Common myeloid progenitor, CD34-positive (primary cell): ENCODE data around the gene ANKRD50. TPM values are rescaled to one million over a fixed set of nuclear protein-coding genes. Genes with fewer than 3 reads are reported as not detected.

Experiments
- CTCF ChIA-PET: fragments of 350-600 bp; sonication (Branson Sonifier 250); formaldehyde crosslinking; loops from one replicate; lab custom pipeline; 2021; ENCODE audit warnings: antibody characterized with exemption; lab: Charles Lee
- POLR2A ChIA-PET: fragments of 350-600 bp; sonication (Branson Sonifier 250); formaldehyde crosslinking; loops from one replicate; lab custom pipeline; 2021; ENCODE audit warnings: antibody characterized with exemption; lab: Charles Lee
- DNase-seq, 3 donors: peaks; one replicate each; pipeline versions ENCODE4 v3.0.0 to v3.0.0-alpha.2; 2013
- H3K27ac ChIP-seq, 2 experiments: 1 replicate in 1 of 2; 2 replicates in 1 of 2; pipeline ENCODE4 v1.7.0; 2013; ENCODE audit warnings: inconsistent platforms in 2 of 2, low read length in 2 of 2, mild to moderate bottlenecking in 2 of 2, low read depth in 1 of 2, moderate library complexity in 1 of 2; ENCODE audit not compliant: severe bottlenecking in 2 of 2, insufficient read depth in 1 of 2, poor library complexity in 1 of 2
- H3K27me3 ChIP-seq, 5 experiments: replicated peaks in 2 of 5; 1 replicate in 3 of 5; 2 replicates in 2 of 5; pipeline versions ENCODE4 v1.6.1 to v1.7.0; 2013; ENCODE audit warnings: low read length in 4 of 5, mild to moderate bottlenecking in 2 of 5, moderate library complexity in 2 of 5, inconsistent platforms in 1 of 5; ENCODE audit not compliant: insufficient read depth in 5 of 5, control insufficient read depth in 4 of 5
- H3K36me3 ChIP-seq, 4 experiments: 1 replicate in 2 of 4; 2 replicates in 2 of 4; pipeline versions ENCODE4 v1.6.1 to v1.7.0; 2013; ENCODE audit warnings: low read length in 3 of 4, control low read depth in 1 of 4, mild to moderate bottlenecking in 1 of 4; ENCODE audit not compliant: control insufficient read depth in 4 of 4, insufficient read depth in 4 of 4
- H3K4me1 ChIP-seq, 4 experiments: 1 replicate in 3 of 4; 2 replicates in 1 of 4; pipeline versions ENCODE4 v1.6.1 to v1.7.1; 2013; ENCODE audit warnings: low read length in 3 of 4, mild to moderate bottlenecking in 3 of 4, control low read depth in 1 of 4, inconsistent platforms in 1 of 4, moderate library complexity in 1 of 4; ENCODE audit not compliant: control insufficient read depth in 4 of 4, insufficient read depth in 4 of 4; ENCODE audit errors: control extremely low read depth in 1 of 4
- H3K4me3 ChIP-seq, 7 experiments: 1 replicate in 4 of 7; 2 replicates in 3 of 7; pipeline versions ENCODE4 v1.5.1 to v1.7.0; 2013; ENCODE audit warnings: mild to moderate bottlenecking in 7 of 7, low read length in 6 of 7, moderate library complexity in 6 of 7, inconsistent platforms in 2 of 7, low read depth in 2 of 7, control low read depth in 1 of 7; ENCODE audit not compliant: insufficient read depth in 4 of 7, control insufficient read depth in 1 of 7; ENCODE audit errors: extremely low read depth in 1 of 7
- H3K9me3 ChIP-seq, 5 experiments: 1 replicate in 4 of 5; 2 replicates in 1 of 5; pipeline versions ENCODE4 v1.6.1 to v1.7.1; 2013; ENCODE audit warnings: low read length in 4 of 5, mild to moderate bottlenecking in 2 of 5, inconsistent platforms in 1 of 5, low read depth in 1 of 5, moderate library complexity in 1 of 5; ENCODE audit not compliant: control insufficient read depth in 4 of 5, insufficient read depth in 2 of 5; ENCODE audit errors: control extremely low read depth in 1 of 5
- WGBS: methylation state at CpG from one replicate; pipeline ENCODE4 v1.1.5; 2013; ENCODE audit not compliant: insufficient coverage; 5-methylcytosine and 5-hydroxymethylcytosine counted together
- polyA plus RNA-seq: library from polyadenylated mRNA; unstranded; fragments of 120-200 nt; gene quantifications from one replicate; pipeline ENCODE4 v1.2.1, GENCODE V29; 2013

Gene ANKRD50, protein sequence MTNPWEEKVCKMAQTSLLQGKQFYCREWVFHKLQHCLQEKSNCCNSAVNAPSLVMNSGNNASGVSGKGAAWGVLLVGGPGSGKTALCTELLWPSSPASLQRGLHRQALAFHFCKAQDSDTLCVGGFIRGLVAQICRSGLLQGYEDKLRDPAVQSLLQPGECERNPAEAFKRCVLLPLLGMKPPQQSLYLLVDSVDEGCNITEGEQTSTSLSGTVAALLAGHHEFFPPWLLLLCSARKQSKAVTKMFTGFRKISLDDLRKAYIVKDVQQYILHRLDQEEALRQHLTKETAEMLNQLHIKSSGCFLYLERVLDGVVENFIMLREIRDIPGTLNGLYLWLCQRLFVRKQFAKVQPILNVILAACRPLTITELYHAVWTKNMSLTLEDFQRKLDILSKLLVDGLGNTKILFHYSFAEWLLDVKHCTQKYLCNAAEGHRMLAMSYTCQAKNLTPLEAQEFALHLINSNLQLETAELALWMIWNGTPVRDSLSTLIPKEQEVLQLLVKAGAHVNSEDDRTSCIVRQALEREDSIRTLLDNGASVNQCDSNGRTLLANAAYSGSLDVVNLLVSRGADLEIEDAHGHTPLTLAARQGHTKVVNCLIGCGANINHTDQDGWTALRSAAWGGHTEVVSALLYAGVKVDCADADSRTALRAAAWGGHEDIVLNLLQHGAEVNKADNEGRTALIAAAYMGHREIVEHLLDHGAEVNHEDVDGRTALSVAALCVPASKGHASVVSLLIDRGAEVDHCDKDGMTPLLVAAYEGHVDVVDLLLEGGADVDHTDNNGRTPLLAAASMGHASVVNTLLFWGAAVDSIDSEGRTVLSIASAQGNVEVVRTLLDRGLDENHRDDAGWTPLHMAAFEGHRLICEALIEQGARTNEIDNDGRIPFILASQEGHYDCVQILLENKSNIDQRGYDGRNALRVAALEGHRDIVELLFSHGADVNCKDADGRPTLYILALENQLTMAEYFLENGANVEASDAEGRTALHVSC (N-terminal part only)
- 12.6 TPM for polyA plus RNA-seq

DNA sequence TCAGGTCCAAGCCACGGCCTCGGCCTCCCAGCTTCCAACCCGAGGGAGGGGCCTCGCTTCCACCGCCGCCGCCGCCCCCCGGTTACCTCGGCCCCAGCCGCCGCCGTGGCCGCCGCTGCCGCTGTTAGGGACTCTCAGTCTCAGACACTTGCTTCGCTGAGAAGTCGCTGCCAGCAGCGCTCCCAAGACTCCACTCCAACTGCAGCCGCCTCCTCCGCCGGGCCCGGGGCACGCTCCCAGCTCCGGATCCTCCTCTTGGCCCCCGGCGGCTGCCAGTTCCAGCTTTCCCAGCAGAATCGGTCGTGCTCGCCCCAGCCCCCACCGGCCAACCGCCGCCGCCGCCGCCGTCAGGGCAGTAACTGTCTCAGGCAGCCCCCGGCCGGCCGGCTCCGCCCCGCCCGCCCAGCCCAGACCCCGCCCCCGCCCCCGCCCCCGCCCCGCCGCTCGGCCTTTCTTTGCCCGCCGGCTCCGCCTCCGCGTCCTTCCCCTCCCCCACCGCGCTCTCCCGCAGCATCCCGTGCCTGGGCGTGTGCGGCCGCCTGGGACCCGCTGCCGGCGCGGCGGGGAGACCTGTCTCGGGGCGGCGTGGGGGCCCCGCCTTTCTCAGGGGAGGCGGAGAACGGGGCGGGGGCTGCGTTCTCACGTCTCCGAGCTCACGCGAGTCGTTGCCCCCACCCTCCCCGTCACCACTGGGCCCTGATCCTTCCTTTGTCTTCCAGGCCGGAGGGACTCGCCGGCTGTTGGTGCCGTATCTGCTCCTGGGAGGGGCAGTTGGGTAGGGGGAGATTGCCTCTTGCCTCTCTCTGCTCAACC is at the start of gene ANKRD50:
ANKRD50 (minus strand) TSS at position 361 of the 813 bp plus-strand sequence. CDS start 2,221 bp downstream, outside the sequence.
- POLR2A ChIA-PET = no interaction called here
- Histone ChIP-seq H3K4me1 (peaks cover 17 to 48% (median 33%) of the 10 kb centered on the region in 4 experiments), H3K9me3 (no peaks in the 10 kb centered on the region), H3K36me3 (peaks cover 0 to under 1% (median 0%) of the 10 kb centered on the region in 4 experiments), H3K27ac (peak within 1 kb of the TSS; percentile 97 to 98), H3K27me3 (no peaks in the 10 kb centered on the region), H3K4me3 (peak within 1 kb of the TSS; percentile 63 to 98 (median 88))
- under 1% methylated on average over 52 of the region's 85 CpGs for WGBS
- CTCF ChIA-PET = interaction anchor here (1.0 to 1.5 kb wide), 2 partner anchors 20 to 47 kb away, joined by 3 to 4 read pairs; no protein-coding TSS in a partner anchor
- DNase-seq = peak; percentile 93 to 97 (median 96)

DNA sequence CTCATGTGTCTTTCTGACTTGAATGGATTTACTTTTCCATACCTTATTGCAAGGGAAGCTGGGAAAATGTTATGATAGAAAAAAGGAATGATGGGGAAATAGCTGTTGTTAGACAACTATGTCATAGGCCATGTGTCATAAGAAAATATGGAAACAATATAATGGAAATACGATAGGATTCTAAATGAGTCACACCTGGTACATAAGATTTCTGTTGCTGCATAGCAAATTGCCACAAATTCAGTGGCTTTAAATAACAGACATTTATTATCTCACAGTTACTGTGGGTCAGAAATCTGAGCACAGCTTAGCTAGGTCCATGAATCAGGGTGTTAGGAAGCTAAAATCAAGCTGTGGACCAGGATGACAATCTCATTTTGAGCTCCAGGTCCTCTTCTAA is 44.6 kb upstream of the ANKRD50 start:
- H3K4me1 ChIP-seq = no peaks in the 10 kb centered on the region
- H3K4me3 ChIP-seq = no peak overlapping the region
- H3K27ac ChIP-seq = no peak overlapping the region
- POLR2A ChIA-PET = no interaction called here
- no peaks in the 10 kb centered on the region for H3K36me3 ChIP-seq
- WGBS = no CpG with 5 or more reads among the region's 1 CpG
- no peak for DNase-seq
- CTCF ChIA-PET = no interaction called here
- H3K9me3 ChIP-seq = no peaks in the 10 kb centered on the region
- H3K27me3 ChIP-seq = no peaks in the 10 kb centered on the region

DNA sequence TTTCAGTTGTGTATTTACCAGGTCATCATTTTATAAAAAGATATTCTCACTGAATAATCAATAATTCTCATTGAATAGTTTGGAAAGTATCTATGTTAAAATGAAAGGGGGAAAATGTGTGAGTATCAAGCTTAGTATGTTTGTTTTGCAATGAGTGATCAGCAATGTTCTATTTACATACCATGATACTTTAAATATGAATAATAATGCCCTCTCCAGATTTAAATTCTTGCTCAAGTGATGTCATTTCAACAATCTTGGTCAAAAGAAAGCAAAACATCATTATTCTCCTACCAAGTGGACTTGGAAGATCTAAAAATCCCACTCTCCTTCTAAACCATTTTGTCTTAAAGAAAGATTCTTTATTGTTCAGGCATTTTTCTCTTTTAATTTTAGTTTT is 42.1 kb upstream of the ANKRD50 start:
- Histone ChIP-seq H3K4me3 (no peak overlapping the region), H3K9me3 (no peaks in the 10 kb centered on the region), H3K27ac (no peak overlapping the region), H3K27me3 (no peaks in the 10 kb centered on the region), H3K4me1 (no peaks in the 10 kb centered on the region), H3K36me3 (no peaks in the 10 kb centered on the region)
- DNase-seq = no peak
- CTCF ChIA-PET = interaction anchor here (1.0 kb wide), 1 partner anchor 38 kb away, joined by 3 read pairs; no protein-coding TSS in a partner anchor
- POLR2A ChIA-PET = no interaction called here

DNA sequence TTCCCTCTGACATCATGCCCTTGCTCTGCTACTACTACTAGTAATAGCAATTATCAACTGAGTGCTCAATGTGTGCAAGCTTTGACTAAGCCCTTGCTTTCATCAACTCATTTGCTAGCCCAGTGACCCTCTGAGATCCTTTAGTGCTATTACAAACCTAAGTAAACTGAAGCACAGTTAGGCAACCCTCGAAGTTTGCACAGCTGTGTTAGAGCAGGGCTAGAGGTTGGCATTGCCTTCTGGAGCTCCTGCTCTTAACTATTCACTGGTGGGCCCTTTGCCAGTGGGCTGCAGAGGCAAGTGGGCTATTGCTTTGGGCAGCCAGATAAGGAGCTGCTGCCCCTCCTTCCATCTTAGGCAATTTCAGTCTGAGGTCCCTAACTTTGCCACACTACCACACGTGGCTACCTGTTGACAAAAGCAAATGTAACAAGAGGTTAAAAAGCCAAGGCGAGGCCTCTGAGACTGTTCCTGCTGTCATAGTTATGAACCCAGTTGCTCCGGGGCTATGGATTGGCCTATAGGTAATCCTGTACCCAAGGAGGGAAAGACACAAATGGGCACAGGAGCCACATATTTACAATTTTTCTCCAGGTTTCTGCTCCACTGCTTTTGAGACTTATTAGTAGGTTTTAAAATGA is 41.5 kb upstream of the ANKRD50 start:
- H3K4me1 ChIP-seq = no peaks in the 10 kb centered on the region
- H3K27ac ChIP-seq = no peak overlapping the region
- no peak for DNase-seq
- no peaks in the 10 kb centered on the region for H3K27me3 ChIP-seq
- ChIA-PET CTCF (interaction anchor here (1.0 kb wide), 1 partner anchor 38 kb away, joined by 3 read pairs; no protein-coding TSS in a partner anchor), POLR2A (no interaction called here)
- H3K9me3 ChIP-seq = no peaks in the 10 kb centered on the region
- no peak overlapping the region for H3K4me3 ChIP-seq
- H3K36me3 ChIP-seq = no peaks in the 10 kb centered on the region
- 100% methylated on average over 1 of the region's 4 CpGs for WGBS

DNA sequence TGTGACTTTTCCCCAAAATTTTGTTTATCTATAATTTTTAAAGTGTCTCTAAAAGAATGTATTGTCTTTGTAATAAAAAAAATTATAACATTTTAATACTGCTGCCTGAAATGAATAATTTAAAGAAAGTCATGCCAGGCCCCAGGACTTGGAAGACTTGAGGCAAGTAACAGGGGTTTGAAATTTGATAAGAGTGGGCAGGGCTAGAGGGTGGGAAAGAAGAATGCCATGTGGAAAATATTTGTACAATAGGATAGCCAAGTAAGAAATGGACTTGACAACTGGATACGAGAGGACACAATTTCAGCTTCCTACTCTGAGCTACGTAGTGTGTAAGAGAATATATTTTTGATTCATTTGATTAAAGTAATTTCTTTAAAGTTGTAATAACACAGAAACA is 36.9 kb upstream of the ANKRD50 start:
- Histone ChIP-seq H3K27ac (no peak overlapping the region), H3K4me3 (no peak overlapping the region), H3K27me3 (no peaks in the 10 kb centered on the region), H3K9me3 (no peaks in the 10 kb centered on the region), H3K4me1 (no peaks in the 10 kb centered on the region), H3K36me3 (no peaks in the 10 kb centered on the region)
- WGBS = no CpG with 5 or more reads among the region's 2 CpGs
- POLR2A ChIA-PET = no interaction called here
- CTCF ChIA-PET = interaction anchor here (1.0 to 1.2 kb wide), 2 partner anchors 9 to 16 kb away, joined by 3 read pairs; no protein-coding TSS in a partner anchor
- no peak for DNase-seq

DNA sequence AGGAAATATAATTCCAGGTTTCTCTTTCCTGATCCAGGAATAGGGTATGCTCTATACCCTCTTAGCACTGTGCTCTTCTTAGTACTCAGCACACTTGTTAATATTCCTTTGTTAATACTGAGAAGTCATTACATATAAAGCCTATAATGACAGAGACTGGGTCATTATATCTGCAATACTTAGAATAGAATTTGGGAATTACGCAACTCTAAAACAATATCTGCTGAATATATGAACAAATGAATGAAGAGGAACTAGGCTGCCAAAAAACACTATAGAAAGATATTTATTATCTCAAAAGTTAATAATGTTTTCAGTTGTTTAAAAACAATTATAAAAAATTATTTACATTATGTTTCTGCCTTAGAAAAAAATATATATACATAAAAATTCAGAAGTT is 36.4 kb upstream of the ANKRD50 start:
- DNase-seq = no peak
- no peak overlapping the region for H3K4me3 ChIP-seq

More for the DNA sequence above, 36.4 kb upstream of the ANKRD50 start:
- Histone ChIP-seq H3K4me1 (no peaks in the 10 kb centered on the region), H3K27me3 (no peaks in the 10 kb centered on the region), H3K9me3 (no peaks in the 10 kb centered on the region), H3K36me3 (no peaks in the 10 kb centered on the region), H3K27ac (no peak overlapping the region)
- ChIA-PET POLR2A (no interaction called here), CTCF (no interaction called here)
- no CpG with 5 or more reads among the region's 1 CpG for WGBS
